H1 (cell line): ENCODE measurements around the gene EXOSC7.

ENCODE experiments used
- TAF1 ChIP-seq: IDR thresholded peaks from 2 replicates; pipeline ENCODE4 v1.6.1; 2011; ENCODE audit warnings: mild to moderate bottlenecking, low read depth, low read length
- TF ChIP-seq, protein P1 (sequence below): IDR thresholded peaks from 2 replicates; pipeline ENCODE4 v1.6.1; 2011; ENCODE audit warnings: low read length, improper control_type of control experiment
- TF ChIP-seq, protein P2 (sequence below), 3 experiments: IDR thresholded peaks; 1 replicate in 2 of 3; 2 replicates in 1 of 3; pipeline versions ENCODE4 v1.5.1 to v1.6.1; 2011; ENCODE audit warnings: low read length in 3 of 3, mild to moderate bottlenecking in 3 of 3, inconsistent platforms in 2 of 3, low read depth in 1 of 3, moderate library complexity in 1 of 3; ENCODE audit not compliant: insufficient read depth in 1 of 3; ENCODE audit errors: control extremely low read depth in 1 of 3

DNA sequence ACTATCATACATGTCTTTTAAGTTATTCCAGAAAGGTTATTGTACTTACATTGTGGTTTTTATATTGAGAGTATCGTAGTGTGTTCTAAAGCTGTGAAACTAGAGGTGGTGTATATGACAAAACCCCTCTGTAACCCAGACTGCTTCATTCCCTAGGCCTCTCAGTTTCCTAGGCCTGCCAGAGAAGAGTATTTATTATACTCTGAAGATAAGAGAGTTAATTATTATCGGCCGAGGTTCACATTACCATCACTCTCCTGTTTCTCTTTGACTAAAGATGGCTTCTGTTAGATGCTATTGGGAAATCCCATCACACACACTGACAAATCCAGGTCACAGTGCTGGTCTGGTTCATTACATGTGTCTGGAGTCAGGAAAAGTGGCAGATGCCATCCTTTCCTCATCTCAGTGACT, 20.5 kb downstream of the EXOSC7 start:
- TF ChIP-seq, protein P1, sequence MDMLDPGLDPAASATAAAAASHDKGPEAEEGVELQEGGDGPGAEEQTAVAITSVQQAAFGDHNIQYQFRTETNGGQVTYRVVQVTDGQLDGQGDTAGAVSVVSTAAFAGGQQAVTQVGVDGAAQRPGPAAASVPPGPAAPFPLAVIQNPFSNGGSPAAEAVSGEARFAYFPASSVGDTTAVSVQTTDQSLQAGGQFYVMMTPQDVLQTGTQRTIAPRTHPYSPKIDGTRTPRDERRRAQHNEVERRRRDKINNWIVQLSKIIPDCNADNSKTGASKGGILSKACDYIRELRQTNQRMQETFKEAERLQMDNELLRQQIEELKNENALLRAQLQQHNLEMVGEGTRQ, result no peak
- TF ChIP-seq, protein P2, sequence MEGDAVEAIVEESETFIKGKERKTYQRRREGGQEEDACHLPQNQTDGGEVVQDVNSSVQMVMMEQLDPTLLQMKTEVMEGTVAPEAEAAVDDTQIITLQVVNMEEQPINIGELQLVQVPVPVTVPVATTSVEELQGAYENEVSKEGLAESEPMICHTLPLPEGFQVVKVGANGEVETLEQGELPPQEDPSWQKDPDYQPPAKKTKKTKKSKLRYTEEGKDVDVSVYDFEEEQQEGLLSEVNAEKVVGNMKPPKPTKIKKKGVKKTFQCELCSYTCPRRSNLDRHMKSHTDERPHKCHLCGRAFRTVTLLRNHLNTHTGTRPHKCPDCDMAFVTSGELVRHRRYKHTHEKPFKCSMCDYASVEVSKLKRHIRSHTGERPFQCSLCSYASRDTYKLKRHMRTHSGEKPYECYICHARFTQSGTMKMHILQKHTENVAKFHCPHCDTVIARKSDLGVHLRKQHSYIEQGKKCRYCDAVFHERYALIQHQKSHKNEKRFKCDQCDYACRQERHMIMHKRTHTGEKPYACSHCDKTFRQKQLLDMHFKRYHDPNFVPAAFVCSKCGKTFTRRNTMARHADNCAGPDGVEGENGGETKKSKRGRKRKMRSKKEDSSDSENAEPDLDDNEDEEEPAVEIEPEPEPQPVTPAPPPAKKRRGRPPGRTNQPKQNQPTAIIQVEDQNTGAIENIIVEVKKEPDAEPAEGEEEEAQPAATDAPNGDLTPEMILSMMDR (IDR thresholded peaks at IDR 0.05; ENCODE audit: control extremely low read depth in 1 of 3, insufficient read depth in 1 of 3, low read depth in 1 of 3, low read length in 3 of 3), result no peak
- no peak for TF ChIP-seq TAF1
